ENCODE results near the gene CRIM1. TPM values are rescaled to one million over a fixed set of nuclear protein-coding genes. Genes with fewer than 3 reads are reported as not detected.

CRIM1 gene
- total and polyA plus RNA-seq, 12 donors, result 14.1 to 83.6 (median 54.8) TPM

DNA sequence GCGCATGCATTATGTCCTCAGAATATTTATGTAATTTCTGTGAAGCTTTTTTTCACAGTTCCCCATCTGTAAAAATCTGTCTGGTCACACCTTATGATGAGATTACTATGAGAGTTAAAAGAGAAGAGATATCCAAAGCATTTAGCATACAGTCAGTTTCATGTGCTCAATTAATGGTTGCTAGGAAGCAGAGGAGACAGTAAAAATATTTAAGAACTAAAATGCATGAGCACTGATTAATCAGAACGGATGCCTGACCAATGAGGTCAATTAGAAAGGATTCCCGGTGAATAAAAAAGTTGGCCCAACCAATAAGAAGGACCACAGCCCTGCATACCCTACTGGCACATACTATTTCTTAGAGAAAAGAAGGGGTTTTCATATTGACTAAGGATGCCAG lies 12.0 kb upstream of the CRIM1 start:
- Histone ChIP-seq H3K4me3 (no peak overlapping the region), H3K9me3 (no peaks in the 10 kb centered on the region), H3K36me3 (no peaks in the 10 kb centered on the region), H3K27ac (no peak overlapping the region), H3K4me1 (no peaks in the 10 kb centered on the region), H3K27me3 (peaks cover 0 to 9% (median 0%) of the 10 kb centered on the region in 7 donors)
- ATAC-seq (no peak), DNase-seq (no peak)
- no peak for TF ChIP-seq CTCF (IDR thresholded peaks at IDR 0.05)
- intact Hi-C loops (cut with DNase I), result no loop called here
- 85 to 86% methylated on average over 3 of the region's 3 CpGs for WGBS, 2 donors

- peaks cover 0 to 16% (median 13%) of the 10 kb centered on the region in 9 donors for H3K4me1 ChIP-seq
- no peaks in the 10 kb centered on the region for H3K9me3 ChIP-seq
- no peak for ATAC-seq
- intact Hi-C loops (cut with DNase I), result loop anchor here in 1 of 10 donors (5.0 kb wide), 1 partner anchor 314 kb away; no protein-coding TSS in a partner anchor
- 78 to 81% methylated on average over 2 of the region's 2 CpGs for WGBS, 2 donors
- peaks cover 0 to 6% (median 0%) of the 10 kb centered on the region in 7 donors for H3K27me3 ChIP-seq
- H3K4me3 ChIP-seq, result no peak overlapping the region
- H3K27ac ChIP-seq, result no peak overlapping the region
- no peak for TF ChIP-seq CTCF (IDR thresholded peaks at IDR 0.05)
- DNase-seq, result no peak
- H3K36me3 ChIP-seq, result no peaks in the 10 kb centered on the region
Measured at GRCh38 chr2:36348721-36349120, 6.9 kb upstream of the CRIM1 start.

DNA sequence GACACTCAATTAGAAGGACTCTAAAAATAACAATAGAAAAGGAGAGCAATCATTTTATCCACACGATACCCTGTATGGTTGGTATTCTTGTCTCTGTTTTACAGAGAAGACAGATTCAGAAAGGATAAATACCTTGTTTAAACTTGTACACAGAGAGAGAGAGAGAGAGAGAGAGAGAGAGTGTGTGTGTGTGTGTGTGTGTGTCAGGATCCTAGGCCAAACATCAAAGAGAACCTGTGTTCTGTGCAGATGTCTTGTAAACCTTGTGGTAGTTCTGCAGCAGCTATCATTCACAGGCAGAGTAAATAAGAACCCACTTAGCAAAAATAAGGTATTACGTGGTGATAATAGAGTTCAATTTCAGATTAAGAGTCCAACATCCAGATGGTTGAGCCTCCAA lies 4.3 kb upstream of the CRIM1 start:
- Histone ChIP-seq H3K36me3 (no peaks in the 10 kb centered on the region), H3K4me3 (no peak overlapping the region), H3K27me3 (peaks cover 0 to 17% (median 0%) of the 10 kb centered on the region in 7 donors), H3K9me3 (no peaks in the 10 kb centered on the region), H3K27ac (no peak overlapping the region), H3K4me1 (peaks cover 0 to 29% (median 13%) of the 10 kb centered on the region in 9 donors)
- intact Hi-C loops (cut with DNase I), result loop anchor here in 9 of 10 donors (2.0 to 10.0 kb wide), 9 partner anchors 104 to 434 kb away; no protein-coding TSS in a partner anchor
- no peak for TF ChIP-seq CTCF (IDR thresholded peaks at IDR 0.05)
- WGBS, 2 donors, result 95% methylated on average over 2 of the region's 2 CpGs
- no peak for DNase-seq
- ATAC-seq, result no peak

- DNase-seq (peak in 1 of 2 donors; percentile 45), ATAC-seq (no peak)
- Histone ChIP-seq H3K4me1 (peaks cover 0 to 29% (median 13%) of the 10 kb centered on the region in 9 donors), H3K36me3 (no peaks in the 10 kb centered on the region), H3K27me3 (peaks cover 0 to 23% (median 0%) of the 10 kb centered on the region in 7 donors), H3K4me3 (no peak overlapping the region), H3K9me3 (no peaks in the 10 kb centered on the region), H3K27ac (no peak overlapping the region)
- WGBS, 2 donors, result 27 to 35% methylated on average over 10 of the region's 10 CpGs
- TF ChIP-seq CTCF (IDR thresholded peaks at IDR 0.05), result peak; percentile 51 to 71 (median 58)
- intact Hi-C loops (cut with DNase I), result loop anchor here (1.0 to 10.0 kb wide), 14 partner anchors 103 to 433 kb away; partner anchors contain the start of gene FEZ2 (in 1 of the 10)
Measured at GRCh38 chr2:36351736-36352349, 3.7 kb upstream of the CRIM1 start.
